Measurements from ENCODE around the gene BICC1.
A peak's percentile ranks its signal among the peaks of the same experiment; 100 is the strongest.

- peak in 1 of 3 donors; percentile 20 for TF ChIP-seq POLR2AphosphoS5 (IDR thresholded peaks at IDR 0.05)
- no peak for TF ChIP-seq EP300 (IDR thresholded peaks at IDR 0.05)
- no peak for TF ChIP-seq CTCF (IDR thresholded peaks at IDR 0.05)
- no peak for TF ChIP-seq POLR2A (IDR thresholded peaks at IDR 0.05)
Observed at GRCh38 chr10:58590152-58590840, 77.6 kb downstream of the BICC1 start.
